GM19043 (cell line): Measurements from ENCODE around the gene SST.
A peak's percentile ranks its signal among the peaks of the same experiment; 100 is the strongest.
"Not testable (repeated sequence)": the region's sequence is repeated elsewhere in the genome, so short reads cannot be mapped to it uniquely, and the experiment has no call there.

Experiments
- ATAC-seq: cut with Tn5 transposase; IDR thresholded peaks from one replicate; pipeline ENCODE4 v1.9.1; 2021; ENCODE audit warnings: low read depth; ENCODE audit not compliant: unreplicated experiment

SST gene

DNA sequence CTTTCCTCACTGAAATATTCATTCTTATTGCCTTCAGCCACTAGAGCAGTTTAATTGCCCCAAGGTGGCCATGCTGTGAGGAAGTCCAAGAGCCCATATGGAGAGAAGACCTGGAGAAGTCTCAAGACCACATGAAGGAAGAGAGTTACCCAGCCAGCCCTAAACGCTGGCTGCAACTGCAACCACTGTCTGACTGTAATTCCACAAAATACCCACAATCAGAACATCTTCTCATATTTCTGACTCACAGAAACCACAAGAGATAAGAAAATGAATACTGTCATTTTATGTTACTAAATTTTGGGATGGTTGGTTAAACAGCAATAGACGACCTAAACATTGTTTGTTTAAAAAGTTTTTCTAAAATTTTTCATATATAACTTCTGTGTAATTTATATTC, 14.7 kb upstream of the SST start:
- no peak for ATAC-seq

DNA sequence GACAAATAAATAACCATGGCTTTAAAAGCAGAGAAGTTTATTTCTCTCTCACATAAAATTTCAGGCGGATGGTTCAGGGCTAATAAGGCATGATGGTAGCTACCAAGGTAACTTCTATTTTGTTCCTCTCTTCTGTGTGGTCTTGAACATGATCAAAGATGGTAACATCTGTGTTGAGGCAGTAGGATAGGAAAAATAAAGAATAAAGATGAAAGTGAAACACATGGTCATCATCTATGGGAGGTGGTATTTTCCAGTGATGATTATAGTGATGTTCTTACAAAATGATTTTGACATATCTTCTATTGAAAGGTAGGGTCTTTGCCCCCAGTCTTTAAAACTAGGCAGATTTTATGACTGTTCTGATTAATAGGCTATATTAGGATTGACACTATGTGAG, 14.2 kb upstream of the SST start:
- ATAC-seq: no peak

DNA sequence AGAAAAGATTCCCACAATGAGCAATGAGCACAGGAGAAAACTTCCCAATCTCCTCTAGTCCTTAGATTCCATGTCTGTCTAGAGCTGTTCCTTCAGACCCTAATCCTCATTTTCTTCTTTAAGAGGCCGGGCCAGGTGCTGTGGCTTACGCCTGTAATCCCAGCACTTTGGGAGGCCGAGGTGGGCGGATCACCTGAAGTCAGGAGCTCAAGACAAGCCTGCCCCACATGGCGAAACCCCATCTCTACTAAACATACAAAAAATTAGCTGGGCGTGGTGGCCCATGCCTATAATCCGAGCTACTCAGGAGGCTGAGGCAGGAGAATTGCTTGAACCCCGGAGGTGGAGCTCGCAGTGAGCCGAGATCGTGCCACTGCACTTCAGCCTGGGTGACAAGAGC, 11.6 kb upstream of the SST start:
- not testable (repeated sequence) for ATAC-seq

DNA sequence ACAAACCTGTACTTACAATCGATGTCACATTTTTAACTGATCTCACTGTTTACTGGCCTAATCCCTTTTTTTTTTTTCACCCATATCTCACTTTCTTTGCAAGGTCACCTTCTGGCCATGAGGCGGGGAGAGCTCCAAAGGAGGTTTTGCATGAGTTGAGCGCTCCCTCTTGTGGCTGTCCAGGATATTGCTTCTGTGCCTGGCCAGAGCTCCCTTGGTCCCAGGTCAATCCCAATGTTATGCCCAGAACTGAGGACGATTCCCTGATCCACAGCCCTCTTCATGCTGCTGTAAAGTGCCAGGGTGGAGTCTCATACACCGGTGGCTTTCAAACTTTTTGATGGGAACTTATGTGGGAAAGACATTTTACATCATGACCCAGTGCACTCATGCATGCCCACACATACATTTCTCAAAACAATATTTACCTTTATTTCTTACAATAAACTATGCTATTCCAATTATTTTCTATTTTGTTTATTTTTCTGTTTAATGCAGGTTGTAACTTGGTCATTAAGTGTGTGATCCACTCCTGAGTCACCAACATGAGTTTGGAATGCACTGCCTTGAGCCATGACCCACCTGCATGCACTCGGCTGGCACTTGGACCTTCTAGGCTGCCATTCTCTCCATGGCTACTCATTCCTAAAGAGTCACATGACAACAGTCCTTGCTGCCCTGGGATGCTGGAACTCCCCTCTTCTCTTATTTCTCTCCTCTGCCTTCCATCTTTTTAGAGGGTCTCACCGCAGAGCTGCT, 9.6 kb upstream of the SST start:
- ATAC-seq: no peak

DNA sequence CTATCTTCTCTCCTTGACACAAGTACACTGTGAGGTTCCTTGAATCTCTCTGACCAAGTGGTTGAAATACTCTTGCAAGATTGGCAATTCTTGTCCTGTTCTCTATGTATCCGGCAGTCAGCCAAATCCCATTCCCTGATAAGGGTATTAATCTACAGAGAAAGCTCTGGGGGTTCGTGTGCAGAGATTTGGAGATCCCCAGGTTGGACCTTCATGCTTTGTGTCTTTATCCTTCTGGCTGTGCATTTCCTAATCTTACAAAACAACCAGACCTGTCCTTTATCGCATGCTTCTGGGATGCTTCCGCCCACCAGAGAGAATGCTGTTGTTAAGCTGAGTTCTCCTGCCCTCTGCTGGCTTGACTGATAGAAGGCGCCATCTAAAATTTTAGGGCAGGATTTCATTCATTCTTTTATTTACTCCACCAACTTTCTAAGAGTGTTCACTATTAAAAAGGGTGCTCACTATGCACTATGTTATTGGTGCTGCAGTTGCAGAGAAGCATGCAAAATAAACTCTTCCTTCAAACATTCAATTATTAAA, 8.6 kb upstream of the SST start:
- peak; percentile 54 for ATAC-seq

DNA sequence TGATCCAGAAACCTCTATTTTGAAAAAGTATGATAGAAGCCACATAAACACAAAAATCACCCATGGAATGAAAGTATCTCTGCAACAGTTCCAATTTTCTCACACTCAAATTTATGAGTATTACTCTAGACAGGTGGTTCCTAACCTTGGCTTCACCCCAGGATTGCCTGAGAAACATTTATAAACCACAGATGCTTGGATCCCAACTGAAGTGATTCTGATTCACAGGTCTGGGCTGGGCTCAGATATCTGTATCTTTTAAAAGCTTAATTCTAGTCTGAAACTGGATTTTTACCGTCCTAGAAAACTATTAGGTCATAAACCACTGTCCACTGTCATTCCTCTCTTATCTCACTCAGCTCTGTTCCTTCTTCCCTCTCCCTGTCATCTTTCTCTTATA, 7.4 kb upstream of the SST start:
- no peak for ATAC-seq

DNA sequence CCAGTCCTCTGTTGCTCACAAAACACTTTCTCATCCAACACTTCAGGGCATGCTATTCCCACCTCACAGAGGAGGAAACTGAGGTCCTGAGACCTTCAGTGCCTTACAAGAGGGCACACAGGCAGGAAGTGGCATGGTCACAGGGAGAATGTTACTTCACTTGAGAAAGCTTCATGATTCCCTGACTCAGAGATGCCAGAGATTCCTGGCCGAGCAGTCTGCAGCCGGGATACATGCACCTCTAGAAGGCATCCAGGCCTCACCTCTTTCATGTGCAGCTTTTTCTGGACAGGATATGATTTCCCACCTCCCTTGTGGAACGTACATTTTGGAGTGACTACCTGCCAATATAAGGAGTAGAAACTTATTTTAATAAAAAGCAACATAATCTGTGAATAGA, 2.8 kb upstream of the SST start:
- ATAC-seq: no peak

DNA sequence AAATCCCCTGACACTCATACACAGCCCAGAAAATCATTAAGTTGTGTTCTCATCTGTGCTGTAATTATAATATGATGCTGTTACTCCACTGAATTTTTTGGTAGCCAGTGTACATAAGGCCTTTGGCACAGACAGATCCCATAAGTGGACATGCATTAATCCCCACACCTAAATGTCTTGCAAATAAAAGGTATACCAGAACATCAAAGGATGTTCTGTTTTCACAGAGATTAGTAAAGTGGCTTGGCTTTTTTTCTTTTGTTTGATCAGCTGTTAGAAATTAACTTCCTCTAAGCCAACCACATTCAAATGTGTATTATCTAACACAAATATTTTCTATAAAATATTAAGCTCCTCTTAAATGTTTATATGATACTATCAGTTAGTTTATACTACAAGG, 2.7 kb downstream of the SST start:
- no peak for ATAC-seq

DNA sequence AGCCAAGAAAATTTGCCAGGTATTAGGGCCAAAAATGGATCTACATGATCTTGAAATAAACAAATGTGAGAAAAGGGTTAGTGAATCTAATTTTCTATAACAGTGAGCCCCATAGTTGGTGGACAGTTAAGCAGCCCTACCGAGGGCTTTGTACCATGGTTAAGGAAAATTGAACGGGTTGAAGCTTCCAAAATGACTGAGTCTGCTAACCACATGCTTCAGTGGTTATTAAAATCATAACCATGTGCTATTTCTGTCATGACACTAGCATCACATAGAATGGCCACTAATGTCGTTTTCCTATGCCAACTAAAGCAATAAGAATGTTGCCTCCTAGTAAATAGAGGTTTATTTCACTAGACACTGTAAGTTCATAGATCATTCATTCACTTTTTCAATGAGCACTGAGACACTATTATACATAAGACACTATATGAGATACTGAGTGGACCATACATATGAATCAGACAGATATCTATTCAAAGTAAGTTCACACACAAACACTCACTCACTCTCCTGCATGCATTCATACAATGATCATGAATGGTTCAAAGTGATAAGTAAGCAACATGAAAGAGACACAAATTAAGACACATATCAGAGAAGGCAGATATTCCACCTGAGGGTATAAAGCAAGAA, 4.3 kb downstream of the SST start:
- no peak for ATAC-seq

DNA sequence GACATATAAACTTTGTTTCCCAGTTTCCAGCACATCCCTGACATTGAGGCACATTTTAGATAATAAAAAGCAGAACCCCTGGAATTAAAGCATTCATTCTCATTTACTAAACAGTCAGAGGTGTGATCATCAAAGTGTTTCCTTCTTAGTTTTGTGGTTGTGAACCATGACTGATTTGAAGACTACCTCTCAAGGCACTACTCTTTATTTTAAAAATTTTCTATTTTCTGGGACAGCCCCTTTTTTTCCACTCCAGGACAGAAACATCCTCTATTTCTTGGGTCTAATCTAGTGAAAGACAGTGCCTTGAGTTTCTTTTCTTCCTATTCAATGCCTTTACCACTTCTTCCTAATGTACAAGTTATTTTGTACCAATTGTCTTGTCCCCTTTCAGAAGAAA, 5.2 kb downstream of the SST start:
- no peak for ATAC-seq

DNA sequence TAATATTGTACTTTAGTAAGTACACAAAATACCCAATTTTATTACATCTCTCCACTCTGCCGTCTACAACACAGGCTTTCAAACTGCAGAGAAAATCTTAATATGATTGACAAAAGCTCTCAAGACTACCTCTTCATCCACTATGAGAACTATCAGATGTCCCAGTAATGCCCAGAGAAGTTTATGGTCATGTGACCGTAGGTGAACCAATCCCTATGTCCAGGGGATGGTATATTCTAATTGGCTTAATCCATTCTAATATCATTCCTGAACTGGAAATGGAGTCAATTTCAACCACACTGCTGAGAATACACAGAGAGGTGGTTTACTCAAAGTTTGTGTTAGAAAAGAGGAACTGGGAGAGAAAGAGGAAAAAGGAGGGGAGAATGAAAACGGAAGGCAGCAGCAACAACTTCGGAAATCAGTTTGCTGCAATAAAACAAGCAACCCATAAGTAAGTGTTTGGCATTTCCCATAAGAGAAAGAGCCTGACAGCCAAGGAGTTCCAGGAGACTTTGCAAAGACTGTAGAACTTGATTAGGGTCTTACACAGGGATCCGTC, 7.3 kb downstream of the SST start:
- ATAC-seq: no peak

DNA sequence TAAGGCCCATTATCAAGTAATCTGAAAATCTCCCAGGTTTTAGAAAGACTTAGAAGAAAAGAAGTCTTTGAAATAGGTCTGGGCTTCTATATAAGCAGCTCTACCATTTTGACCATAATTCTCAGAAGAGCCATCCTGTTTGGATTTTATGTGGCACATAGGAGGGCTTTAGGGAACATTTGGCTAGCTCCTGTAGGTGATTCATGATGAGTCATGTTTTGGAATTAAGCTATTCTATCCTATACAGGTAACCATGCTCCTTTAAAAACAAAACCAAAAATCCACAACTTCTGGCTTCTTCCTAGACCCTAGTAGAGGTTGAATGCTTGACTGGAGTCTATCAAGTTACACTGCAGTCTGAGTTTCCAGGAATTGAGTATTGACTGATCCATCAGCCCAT, 8.9 kb downstream of the SST start:
- ATAC-seq: no peak

DNA sequence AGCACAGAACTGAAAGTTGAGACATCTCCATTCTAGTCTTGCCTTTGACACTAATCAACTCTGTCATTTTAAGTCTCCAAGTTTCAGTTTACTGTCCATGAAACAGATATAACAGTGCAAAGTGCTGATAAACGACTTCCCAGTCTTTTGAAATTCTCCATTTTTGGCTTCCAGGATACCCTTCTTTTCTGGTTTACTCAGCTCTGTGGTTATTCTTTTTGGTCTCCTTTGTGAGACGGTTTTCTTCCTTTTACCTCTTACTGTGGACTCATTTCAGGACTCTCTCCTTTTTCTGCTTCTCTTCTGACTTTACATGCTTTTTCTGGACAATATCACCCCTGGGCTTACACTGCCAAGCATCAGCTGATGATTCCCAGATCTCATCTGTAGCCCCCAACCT, 18.9 kb downstream of the SST start:
- no peak for ATAC-seq

DNA sequence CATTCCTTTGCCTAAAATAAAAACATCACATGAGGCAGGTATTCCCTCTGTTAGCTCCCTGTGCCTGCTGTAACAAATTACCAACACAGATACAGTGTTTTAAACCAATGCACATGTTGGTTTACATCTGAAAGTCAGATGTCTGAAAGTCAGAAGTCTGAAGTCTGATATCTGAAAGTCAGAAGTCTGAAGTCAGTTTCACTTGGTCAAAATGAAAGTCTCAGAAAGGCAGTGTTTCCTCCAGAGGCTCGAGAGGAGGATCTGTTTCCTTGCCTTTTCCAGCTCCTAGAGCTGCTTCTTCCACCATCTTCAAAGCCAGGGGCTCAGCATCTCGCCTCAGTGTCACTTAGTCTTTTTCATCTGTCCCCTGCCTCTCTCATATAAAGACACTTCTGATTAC, 22.0 kb downstream of the SST start:
- peak; percentile 94 for ATAC-seq

DNA sequence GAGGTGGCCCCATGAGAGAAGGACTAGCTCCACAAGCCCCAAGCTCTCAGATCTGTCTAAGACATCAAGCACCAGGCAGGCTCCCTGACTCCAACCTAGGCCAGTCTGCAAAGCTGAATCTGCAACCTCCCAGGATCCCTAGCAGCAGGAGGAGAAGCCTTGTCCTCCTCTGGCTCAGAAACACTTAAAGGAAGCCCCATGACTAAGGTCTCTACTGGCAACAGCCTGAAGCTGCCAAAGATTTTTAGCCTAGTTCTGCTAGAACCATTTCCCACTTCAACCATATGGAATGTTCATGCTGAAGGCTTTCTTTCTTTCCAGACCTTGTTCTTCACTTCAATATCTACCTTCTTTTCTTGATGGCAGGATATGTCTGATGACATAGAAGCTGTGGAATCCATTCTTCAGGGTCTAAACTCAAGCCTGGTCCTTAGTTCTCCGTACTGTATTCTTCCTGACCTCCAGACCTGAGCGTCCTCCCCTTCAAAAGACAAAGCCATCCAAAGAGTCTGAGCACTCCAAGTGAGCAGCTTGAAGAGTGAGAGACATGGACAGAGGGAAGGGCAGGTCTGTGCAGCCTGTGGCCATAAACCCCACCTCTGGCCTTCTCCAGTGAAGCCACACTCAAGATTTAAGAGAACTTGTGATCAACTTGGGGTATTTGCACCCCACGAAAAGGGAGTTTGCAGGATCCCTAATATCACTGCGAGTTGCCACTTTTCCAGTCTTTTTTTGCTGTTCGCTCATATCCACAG, 23.1 kb downstream of the SST start:
- ATAC-seq: no peak

DNA sequence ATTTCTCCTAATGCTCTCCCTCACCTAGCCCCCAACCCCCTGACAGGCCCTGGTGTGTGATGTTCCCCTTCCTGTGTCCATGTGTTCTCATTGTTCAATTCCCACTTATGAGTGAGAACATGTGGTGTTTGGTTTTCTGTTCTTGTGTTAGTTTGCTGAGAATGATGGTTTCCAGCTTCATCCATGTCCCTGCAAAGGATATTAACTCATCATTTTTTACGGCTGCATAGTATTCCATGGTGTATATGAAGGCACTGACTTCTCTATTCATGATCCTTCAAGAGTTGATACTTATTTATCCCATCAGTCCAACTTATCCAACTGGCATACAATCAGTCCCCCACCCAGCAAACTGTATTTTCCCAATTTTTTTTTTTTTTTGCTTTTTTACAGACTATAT, 24.8 kb downstream of the SST start:
- ATAC-seq: not testable (repeated sequence)

DNA sequence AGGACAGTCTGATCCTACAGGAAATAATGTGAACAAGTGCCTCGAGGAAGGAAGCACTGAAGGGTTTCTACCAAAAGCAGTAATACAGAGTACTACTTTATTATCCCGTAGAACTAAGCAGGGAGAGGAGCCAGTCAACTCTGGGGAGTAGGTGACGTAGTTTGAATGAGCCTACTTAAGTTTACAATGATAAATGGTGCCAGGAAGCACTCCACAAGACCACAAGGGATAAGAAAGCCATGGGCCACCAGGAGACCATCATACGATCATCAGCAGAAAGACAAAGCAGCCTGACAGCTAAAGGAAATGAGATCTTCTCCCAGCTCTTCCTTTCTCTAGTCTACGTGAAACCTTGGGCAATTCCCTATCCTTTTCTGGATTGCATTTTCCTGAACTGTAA, 27.3 kb downstream of the SST start:
- no peak for ATAC-seq

DNA sequence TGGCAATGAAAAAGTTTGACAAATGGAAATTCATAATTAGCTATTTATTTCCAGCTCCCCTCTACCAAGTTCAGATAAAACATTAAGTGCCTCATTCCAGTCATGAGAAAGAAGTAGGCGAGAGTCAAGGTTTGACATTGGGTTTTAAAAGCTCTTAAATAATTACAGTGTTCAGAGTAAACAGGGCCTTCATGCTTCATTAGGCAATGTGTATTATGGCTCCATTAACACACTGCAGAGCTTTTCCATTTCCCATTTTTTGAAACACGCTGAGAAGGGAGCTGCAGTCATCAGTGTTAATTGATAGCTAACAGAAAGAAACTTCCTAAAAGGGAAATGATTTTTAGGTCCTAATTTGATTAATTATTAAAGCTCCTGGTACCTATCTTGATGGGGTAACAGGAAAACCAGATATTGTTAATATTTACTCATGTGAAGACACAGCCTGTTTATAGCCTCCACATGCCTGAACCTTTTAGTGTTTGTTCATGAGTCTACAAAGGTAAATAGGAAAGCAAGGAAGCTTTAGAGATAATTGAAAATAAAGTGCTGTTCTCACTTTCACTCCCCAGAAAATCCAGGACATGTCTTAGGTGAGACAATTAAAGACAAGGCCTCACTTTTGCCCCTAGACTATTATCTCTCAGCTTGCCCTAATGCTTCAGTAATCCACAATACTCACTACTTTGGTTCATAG, 28.7 kb downstream of the SST start:
- ATAC-seq: no peak

DNA sequence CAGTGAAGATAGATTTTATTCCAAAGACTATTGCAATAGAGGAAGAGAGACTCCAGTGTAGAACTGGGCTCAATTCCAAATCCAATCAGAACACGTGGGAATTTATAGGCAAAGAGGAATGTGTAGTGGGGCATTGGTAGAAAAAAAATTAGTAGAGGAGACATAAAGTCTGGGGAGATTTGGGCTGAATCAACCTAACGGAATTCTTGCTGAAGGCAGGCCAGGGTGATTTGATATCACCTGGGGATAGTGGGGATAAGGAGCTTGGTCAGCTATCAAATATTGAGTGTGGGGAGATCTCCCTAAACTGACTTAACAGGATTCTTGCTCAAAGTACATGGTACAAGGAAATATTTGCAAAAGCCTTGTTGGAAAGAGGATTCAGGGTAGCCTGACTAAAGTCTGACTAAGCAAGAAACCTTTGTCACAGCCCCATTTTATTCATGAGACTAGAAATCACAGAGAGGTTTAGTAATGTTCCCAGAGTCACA, 29.6 kb downstream of the SST start:
- ATAC-seq: no peak

DNA sequence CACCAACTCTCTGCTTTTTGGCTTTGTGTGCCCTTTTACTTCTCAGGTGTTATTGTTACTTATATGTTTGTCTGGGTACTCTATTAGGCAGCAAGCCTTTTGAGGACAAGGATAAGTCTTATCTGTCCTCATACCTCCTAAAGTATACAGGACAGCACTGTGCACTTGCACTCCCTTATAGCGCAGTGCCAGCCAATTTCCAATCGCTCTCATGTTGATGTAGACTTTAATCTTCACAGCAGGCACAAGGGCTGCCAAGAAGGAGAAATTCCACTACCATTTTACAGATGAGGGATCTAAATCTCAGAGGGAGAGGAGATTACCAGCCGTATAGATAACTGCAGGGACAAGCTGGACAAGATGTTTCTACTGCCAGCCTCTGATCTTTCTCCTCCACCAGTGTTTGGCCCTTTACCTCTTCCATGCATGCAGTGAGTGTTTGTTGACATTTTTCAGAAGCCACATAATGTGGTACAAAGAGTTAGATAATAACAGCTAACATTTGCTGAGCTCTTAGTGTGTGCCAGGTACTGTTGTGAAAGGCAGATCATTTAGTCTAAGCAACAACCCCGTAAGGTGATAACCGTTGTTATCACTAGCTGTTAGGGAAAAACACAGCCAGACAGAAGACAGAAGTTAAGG, 30.1 kb downstream of the SST start:
- ATAC-seq: no peak
